Stimulated activated CD4-positive, alpha-beta T cell treated with anti-CD3 and anti-CD28 coated beads, Interleukin-12 subunit alpha, Interleukin-12 subunit beta, amount 100 ng/mL, for 4 hours (primary cell): ENCODE measurements around the gene OR52B6.
"Not testable (repeated sequence)": the region's sequence is repeated elsewhere in the genome, so short reads cannot be mapped to it uniquely, and the experiment has no call there.

ENCODE experiments used
- DNase-seq: peaks from one replicate; pipeline ENCODE4 v3.0.0-alpha.2; 2020

The OR52B6 gene

GRCh38 chr11:5580577-5580976 is at the start of gene OR52B6:
OR52B6 (plus strand) TSS chr11:5580877; CDS start chr11:5580877, 0 bp downstream.
- no peak for DNase-seq

DNA sequence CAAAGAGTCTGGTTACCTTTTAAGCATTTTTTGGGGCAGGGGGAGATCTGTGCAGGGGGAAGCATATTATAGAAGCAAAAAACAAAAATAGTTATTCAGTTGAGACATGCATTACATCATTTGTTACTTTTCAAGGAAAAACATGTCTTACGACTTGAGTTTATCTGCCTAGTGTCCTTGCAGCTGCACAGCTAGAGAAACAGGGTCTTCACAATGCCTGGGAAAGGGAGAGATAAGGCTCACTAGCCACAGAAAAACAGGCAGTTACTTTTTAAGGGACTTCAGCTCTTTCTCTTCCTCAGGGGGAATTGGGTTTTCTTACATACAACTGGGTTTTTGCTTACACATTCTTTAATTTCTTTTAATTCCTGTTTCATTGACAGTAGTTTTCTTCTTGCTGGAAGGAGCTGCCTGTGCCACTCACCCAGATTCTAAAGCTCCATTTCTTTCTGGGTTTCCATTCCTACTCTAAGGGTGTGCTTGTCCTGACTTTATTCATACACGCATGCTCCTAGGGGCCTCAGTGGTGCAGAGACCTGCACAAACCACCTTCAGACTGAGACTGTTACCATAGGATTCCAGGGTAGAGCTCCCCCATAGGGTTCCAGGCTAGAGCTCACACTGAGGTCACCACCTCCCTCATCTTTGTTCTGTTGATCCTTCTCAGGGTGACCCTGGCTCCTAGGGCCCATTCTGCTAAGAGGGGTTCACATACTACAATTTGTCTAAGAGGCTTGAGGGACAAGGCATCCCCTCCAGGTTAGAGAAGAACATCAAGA is 49.4 kb upstream of the OR52B6 start:
- no peak for DNase-seq

- no peak for DNase-seq
These were observed 46.6 kb upstream of the OR52B6 start for GRCh38 chr11:5534046-5534445.

GRCh38 chr11:5536482-5536881 is 44.2 kb upstream of the OR52B6 start:
- no peak for DNase-seq

DNA sequence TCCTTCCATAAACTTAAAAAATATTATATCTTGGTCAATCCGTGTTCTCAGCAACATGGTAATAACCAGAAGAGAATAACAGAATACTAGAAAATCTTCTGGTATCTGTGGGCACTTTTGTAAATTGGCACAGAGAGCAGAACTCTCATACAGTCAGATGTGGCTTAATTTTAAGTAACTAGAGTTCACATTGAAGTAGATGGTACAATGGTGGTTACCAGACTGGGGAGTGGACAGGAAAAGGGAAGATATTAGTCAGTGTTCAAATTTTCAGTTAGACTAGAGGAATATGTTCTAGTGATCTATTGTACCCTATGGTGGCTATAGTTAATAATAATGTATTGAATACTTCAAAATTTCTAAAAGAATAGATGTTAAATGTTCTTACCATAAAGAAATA is 39.2 kb upstream of the OR52B6 start:
- no peak for DNase-seq

DNA sequence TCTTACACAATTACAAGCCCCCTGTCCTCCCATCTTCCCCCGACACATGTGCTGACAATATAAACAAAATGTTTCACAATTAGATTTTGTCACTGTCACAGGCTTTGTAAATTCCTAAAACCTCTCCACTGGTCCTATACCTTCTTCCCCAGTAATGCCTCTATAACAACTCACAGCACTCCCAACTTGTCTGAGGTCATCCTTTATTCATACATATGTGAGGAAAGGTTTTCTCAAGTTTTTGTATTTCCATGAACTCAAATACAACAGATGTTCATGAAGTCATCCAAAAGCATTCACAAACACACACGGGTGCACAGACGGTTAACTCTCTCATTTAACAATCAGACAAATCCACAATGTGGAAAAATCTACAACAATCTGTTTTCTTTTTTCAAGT is 34.2 kb upstream of the OR52B6 start:
- no peak for DNase-seq

DNA sequence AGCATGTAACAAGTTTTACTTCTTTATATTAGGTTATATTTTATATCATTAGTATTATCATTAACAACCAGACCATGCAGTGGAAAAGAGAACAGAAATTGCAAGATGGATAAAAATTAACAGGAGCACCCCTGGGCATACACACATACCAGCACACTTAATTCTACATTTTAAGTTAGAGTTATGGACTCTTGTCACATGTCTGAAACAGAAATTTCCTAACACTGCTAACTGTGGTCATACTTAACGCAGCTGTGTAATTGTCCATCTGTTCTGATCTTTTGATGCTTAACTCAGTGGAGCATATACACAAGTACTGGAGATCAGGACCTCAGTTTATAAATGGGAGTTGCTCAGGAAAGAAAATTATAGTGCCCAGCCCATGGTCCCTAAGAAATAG is 32.7 kb upstream of the OR52B6 start:
- DNase-seq, result no peak

DNA sequence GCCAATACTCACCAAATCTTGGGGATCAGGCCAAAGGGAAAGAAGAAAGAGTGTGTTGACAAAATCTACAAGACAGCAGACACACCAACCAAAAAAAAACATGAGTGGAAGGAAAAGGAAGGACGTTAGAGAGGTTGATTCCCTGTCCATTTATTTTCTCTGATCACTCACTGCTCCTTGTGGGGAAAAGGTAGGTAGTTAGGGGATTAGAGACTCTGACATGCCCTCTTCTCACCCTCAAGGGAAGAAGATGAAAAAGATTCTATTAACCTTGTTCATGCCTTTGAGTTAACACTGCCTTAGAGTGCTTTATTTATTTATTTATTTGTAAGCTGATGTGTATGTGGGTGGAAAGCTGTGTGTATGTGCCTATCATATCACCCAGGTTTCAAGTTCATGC is 32.2 kb upstream of the OR52B6 start, which contains the start of gene OR52H1:
TSS of gene OR52H1 (minus strand) at position 101 of the 400 bp plus-strand sequence. CDS start 3,035 bp downstream, outside the sequence.
- DNase-seq, result no peak

DNA sequence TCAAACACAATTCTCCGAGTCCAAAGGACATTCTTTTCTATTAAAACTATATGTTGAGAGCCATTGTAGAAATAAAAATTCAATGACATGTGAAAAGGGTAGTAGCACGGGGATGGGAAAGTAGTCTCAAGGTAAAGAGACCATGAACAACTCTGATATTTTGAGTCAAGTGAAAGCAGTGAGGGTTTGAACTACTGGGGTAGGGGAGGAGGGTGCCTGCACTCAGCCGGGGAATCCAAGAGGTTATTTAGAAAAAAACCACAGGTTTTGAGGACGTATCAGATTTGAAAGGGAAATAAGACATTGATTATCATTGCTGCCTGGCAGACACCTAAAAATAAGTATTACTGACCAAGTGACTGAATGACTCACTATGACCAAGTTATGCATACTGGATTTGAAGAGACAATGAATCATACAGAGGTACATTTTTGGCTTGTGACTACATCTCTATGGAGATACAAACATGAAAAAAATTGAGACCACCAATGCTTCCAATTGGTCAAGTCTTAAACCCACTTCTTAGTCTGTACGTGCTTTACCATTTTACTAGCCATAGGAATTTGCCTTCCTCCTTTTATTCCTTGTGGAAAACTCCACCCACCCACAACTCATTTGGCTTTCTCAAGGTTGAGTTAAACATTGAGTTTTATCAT is 30.1 kb upstream of the OR52B6 start:
- DNase-seq, result no peak

DNA sequence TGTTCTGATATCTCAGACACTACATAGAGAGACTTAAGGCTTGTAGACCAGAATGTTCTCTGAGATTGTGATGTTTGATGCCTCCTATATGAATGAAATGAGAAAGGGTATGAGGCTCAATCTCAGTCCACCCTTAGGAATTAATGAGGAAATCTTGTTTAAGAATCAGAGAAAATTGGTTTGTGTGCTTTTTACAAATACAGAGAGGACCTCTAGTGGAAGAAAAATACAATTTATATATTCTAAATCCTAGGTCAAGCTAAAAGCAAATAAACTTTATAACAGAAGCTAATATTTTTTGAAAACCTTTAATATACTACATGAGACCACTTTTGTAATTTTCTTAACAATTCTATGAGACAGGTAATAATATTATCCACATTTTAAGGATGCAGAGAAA is 27.3 kb upstream of the OR52B6 start:
- DNase-seq, result no peak

GRCh38 chr11:5556596-5557188 is 24.0 kb upstream of the OR52B6 start:
- no peak for DNase-seq

GRCh38 chr11:5557751-5558150 is 22.9 kb upstream of the OR52B6 start:
- no peak for DNase-seq

DNA sequence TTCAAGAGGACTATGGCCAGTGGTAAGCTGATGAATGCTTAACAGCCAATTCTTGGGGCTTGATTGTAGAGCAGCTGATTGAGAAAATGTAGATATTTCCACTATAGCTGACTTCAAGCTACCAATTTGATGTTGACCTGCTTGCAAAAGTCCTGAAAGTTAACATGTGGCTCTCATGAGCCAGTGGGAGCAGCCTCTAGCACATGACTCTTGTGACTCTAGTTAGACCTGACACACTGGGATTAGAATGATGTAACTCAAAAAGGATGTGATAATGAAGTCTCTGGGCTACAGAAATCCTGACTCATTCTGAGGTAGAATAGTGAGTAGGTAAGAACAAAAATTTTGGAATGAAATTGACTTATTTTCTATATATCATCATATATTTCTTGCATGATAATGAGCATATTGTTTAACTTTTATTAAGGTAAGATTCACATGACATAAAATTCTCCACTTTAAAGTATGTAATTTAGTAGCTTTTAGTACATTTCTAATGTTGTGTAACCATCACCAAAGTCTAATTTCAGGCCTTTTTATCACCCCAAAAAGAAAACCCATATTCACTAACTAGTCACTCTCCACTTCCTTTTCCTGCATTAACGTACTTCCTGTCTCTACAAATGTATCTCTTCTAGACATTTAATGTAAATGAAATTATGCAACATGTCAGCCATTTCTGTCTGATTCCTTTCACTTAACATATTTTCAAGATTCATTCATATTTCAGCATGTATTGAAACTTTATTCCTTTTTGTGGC is 16.2 kb upstream of the OR52B6 start:
- no peak for DNase-seq

- DNase-seq, result no peak
These were observed 6.0 kb upstream of the OR52B6 start for GRCh38 chr11:5574654-5575053.

GRCh38 chr11:5575152-5575551 is 5.5 kb upstream of the OR52B6 start:
- no peak for DNase-seq

DNA sequence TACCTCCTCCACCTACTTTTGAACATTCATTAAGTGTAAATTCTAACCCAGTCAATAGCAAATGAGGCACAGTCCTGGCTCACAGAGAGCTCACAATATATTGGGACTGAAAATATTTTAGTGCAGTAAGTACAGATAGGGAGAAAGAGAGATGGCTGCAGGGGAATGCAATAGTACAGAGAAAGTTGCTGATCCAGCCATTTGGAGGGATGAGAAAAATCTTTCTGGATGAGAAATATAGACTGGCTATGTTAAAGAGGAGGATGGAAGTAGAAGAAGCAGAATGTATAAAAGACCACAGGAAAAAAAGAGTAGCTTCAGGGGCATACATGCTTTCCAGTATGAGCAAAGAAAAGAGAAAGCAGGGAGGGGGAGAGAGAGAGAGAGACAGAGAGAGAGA is 3.6 kb upstream of the OR52B6 start:
- DNase-seq, result no peak

DNA sequence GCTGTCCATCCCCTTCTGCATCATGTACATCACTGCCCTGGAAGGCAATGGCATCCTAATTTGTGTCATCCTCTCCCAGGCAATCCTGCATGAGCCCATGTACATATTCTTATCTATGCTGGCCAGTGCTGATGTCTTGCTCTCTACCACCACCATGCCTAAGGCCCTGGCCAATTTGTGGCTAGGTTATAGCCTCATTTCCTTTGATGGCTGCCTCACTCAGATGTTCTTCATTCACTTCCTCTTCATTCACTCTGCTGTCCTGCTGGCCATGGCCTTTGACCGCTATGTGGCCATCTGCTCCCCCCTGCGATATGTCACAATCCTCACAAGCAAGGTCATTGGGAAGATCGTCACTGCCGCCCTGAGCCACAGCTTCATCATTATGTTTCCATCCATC is 337 bp downstream of the OR52B6 start:
- no peak for DNase-seq

DNA sequence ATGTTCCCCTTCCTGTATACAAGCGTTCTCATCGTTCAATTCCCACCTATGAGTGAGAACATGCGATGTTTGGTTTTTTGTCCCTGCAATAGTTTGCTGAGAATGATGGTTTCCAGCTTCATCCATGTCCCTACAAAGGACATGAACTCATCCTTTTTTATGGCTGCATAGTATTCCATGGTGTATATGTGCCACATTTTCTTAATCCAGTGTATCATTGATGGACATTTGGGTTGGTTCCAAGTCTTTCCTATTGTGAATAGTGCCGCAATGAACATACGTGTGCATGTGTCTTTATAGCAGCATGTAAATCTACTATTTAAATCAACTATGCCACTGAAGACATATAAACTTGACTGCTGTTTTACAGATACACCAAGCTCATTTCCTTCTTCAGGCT is 3.8 kb downstream of the OR52B6 start:
- DNase-seq, result not testable (repeated sequence)

- not testable (repeated sequence) for DNase-seq
These were observed 9.2 kb downstream of the OR52B6 start for GRCh38 chr11:5589906-5590305.

GRCh38 chr11:5591613-5592012 is 10.9 kb downstream of the OR52B6 start:
- DNase-seq, result no peak

DNA sequence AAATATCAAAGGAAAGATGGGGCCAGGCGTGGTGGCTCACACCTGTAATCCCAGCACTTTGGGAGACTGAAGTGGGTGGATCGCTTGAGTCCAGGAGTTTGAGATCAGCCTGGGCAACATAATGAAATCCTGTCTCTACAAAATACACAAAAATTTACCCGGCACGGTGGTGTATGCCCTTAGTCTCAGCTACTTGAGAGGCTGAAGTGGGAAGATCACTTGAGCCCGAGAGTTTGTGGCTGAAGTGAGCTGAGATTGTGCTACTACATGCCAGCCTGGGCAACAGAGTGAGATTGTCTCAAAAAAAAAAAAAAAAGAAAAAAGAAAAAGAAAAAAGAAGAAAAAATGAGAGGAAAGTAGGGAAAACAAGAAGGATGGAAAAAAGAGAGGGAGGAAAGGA is 11.9 kb downstream of the OR52B6 start:
- DNase-seq, result no peak

- DNase-seq, result no peak
These were observed 12.5 kb downstream of the OR52B6 start for GRCh38 chr11:5593146-5593545.

- DNase-seq, result no peak
These were observed 16.0 kb downstream of the OR52B6 start, which contains the start of gene TRIM6 for GRCh38 chr11:5596607-5597201. TRIM6 (plus strand) TSS chr11:5596637; CDS start chr11:5596898, 261 bp downstream.
